Karpas-422 (cell line): ENCODE results near the gene ARHGEF40. TPM values are rescaled to one million over a fixed set of nuclear protein-coding genes. Genes with fewer than 3 reads are reported as not detected.

ENCODE experiments used
- DNase-seq: peaks from one replicate; pipeline ENCODE4 v3.0.0-alpha.2; 2015
- H2AFZ ChIP-seq: fragments of 200-600 bp; sonication (generic); 2 replicates; pipeline ENCODE4 v1.6.1; 2014; ENCODE audit warnings: antibody characterized with exemption, low read length, mixed read lengths
- H3K27ac ChIP-seq: fragments of 200-600 bp; sonication (generic); 2 replicates; pipeline ENCODE4 v1.5.1; 2014; ENCODE audit warnings: mild to moderate bottlenecking, low read length, moderate library complexity
- H3K27me3 ChIP-seq: fragments of 200-600 bp; sonication (generic); 2 replicates; pipeline ENCODE4 v1.6.1; 2014; ENCODE audit warnings: low read length, mixed read lengths
- H3K36me3 ChIP-seq: fragments of 200-600 bp; sonication (generic); 2 replicates; pipeline ENCODE4 v1.6.1; 2014; ENCODE audit warnings: low read length, mixed read lengths; ENCODE audit not compliant: insufficient read depth
- H3K4me1 ChIP-seq: fragments of 200-600 bp; sonication (generic); 2 replicates; pipeline ENCODE4 v1.6.1; 2014; ENCODE audit warnings: mild to moderate bottlenecking, low read length, mixed read lengths
- H3K4me2 ChIP-seq: fragments of 200-600 bp; sonication (generic); 2 replicates; pipeline ENCODE4 v1.6.1; 2014; ENCODE audit warnings: low read length, low read depth, mild to moderate bottlenecking; ENCODE audit not compliant: poor library complexity, severe bottlenecking
- H3K4me3 ChIP-seq: fragments of 200-600 bp; sonication (generic); 2 replicates; pipeline ENCODE4 v1.5.1; 2014; ENCODE audit warnings: mild to moderate bottlenecking, antibody characterized with exemption, low read length, mixed read lengths
- H3K79me2 ChIP-seq: fragments of 200-600 bp; sonication (generic); 2 replicates; pipeline ENCODE4 v1.6.1; 2014; ENCODE audit warnings: mild to moderate bottlenecking, low read length, mixed read lengths
- H3K9ac ChIP-seq: fragments of 200-600 bp; sonication (generic); 2 replicates; pipeline ENCODE4 v1.6.0; 2014; ENCODE audit warnings: low read length
- H3K9me2 ChIP-seq: fragments of 200-600 bp; sonication (generic), shearing (Covaris generic); replicated peaks from 2 replicates; pipeline ENCODE4 v1.6.0; 2014; ENCODE audit warnings: mild to moderate bottlenecking, low read length, moderate library complexity; ENCODE audit not compliant: insufficient read depth
- H3K9me3 ChIP-seq: fragments of 300-700, 200-600 bp; sonication (generic); 2 replicates; pipeline ENCODE4 v1.6.1; 2014; ENCODE audit warnings: low read length, mixed read lengths
- H4K20me1 ChIP-seq: fragments of 200-600 bp; sonication (generic); 2 replicates; pipeline ENCODE4 v1.6.1; 2014; ENCODE audit warnings: mild to moderate bottlenecking, antibody characterized with exemption, low read length, low read depth; ENCODE audit not compliant: insufficient read depth
- total RNA-seq: library from RNA; depleted of rRNA; stranded (reverse); fragments of >200 nt; shearing (Covaris generic); gene quantifications from 2 replicates; pipeline ENCODE4 v1.2.3, GENCODE V29; 2014; ENCODE audit warnings: low replicate concordance

Gene ARHGEF40
- total RNA-seq, 1 experiment from 2014 or later = 2.2 TPM

- H3K27me3 ChIP-seq = no peaks in the 10 kb centered on the region
- no peak overlapping the region for H3K27ac ChIP-seq
- H3K9me3 ChIP-seq = no peaks in the 10 kb centered on the region
- peaks cover 6% of the 10 kb centered on the region; the same call in 1 of the 2 replicates for H4K20me1 ChIP-seq
- H3K4me3 ChIP-seq = no peak overlapping the region
- H3K4me2 ChIP-seq = no peak overlapping the region
- H3K79me2 ChIP-seq = no peaks in the 10 kb centered on the region
- peaks cover 5% of the 10 kb centered on the region; the same call in 1 of the 2 replicates for H3K4me1 ChIP-seq
- no peak for DNase-seq
- no peaks in the 10 kb centered on the region for H3K9me2 ChIP-seq
- no peak overlapping the region for H3K9ac ChIP-seq
- no peak overlapping the region for H2AFZ ChIP-seq
- H3K36me3 ChIP-seq = no peaks in the 10 kb centered on the region
Measured at GRCh38 chr14:21093769-21094681, 23.9 kb downstream of the ARHGEF40 start.

GRCh38 chr14:21095430-21096205, 25.5 kb downstream of the ARHGEF40 start:
- H2AFZ ChIP-seq = no peak overlapping the region
- no peaks in the 10 kb centered on the region for H3K9me2 ChIP-seq
- no peaks in the 10 kb centered on the region for H3K79me2 ChIP-seq
- no peaks in the 10 kb centered on the region for H3K27me3 ChIP-seq
- no peak overlapping the region for H3K4me3 ChIP-seq
- H3K9me3 ChIP-seq = no peaks in the 10 kb centered on the region
- H3K4me1 ChIP-seq = peaks cover 6% of the 10 kb centered on the region
- no peak overlapping the region for H3K27ac ChIP-seq
- H3K36me3 ChIP-seq = no peaks in the 10 kb centered on the region
- DNase-seq = no peak
- H3K9ac ChIP-seq = no peak overlapping the region
- H4K20me1 ChIP-seq = peaks cover 6% of the 10 kb centered on the region; the same call in 1 of the 2 replicates
- no peak overlapping the region for H3K4me2 ChIP-seq

- Histone ChIP-seq H3K4me1 (peaks cover 6% of the 10 kb centered on the region), H3K27ac (no peak overlapping the region), H3K9ac (no peak overlapping the region), H2AFZ (no peak overlapping the region), H3K9me2 (no peaks in the 10 kb centered on the region), H3K4me3 (no peak overlapping the region), H3K36me3 (no peaks in the 10 kb centered on the region), H3K9me3 (no peaks in the 10 kb centered on the region), H3K27me3 (no peaks in the 10 kb centered on the region), H4K20me1 (peaks cover 6% of the 10 kb centered on the region; the same call in 1 of the 2 replicates), H3K79me2 (no peaks in the 10 kb centered on the region), H3K4me2 (no peak overlapping the region)
- no peak for DNase-seq
Measured at GRCh38 chr14:21096438-21096837, 26.3 kb downstream of the ARHGEF40 start.

GRCh38 chr14:21096978-21097635, 27.0 kb downstream of the ARHGEF40 start:
- Histone ChIP-seq H3K36me3 (no peaks in the 10 kb centered on the region), H3K9me2 (no peaks in the 10 kb centered on the region), H3K27me3 (no peaks in the 10 kb centered on the region), H2AFZ (no peak overlapping the region), H3K4me1 (peaks cover 6% of the 10 kb centered on the region), H4K20me1 (peaks cover 6% of the 10 kb centered on the region; the same call in 1 of the 2 replicates), H3K9me3 (no peaks in the 10 kb centered on the region), H3K79me2 (no peaks in the 10 kb centered on the region), H3K9ac (no peak overlapping the region), H3K4me2 (no peak overlapping the region), H3K4me3 (no peak overlapping the region), H3K27ac (no peak overlapping the region)
- no peak for DNase-seq

- Histone ChIP-seq H3K4me1 (peaks cover 11% of the 10 kb centered on the region), H3K79me2 (no peaks in the 10 kb centered on the region), H3K9me3 (no peaks in the 10 kb centered on the region), H3K27me3 (no peaks in the 10 kb centered on the region), H3K36me3 (no peaks in the 10 kb centered on the region), H3K9me2 (no peaks in the 10 kb centered on the region), H2AFZ (no peak overlapping the region), H3K9ac (no peak overlapping the region), H3K4me2 (no peak overlapping the region), H3K4me3 (no peak overlapping the region), H3K27ac (no peak overlapping the region), H4K20me1 (peaks cover 6% of the 10 kb centered on the region; the same call in 1 of the 2 replicates)
- no peak for DNase-seq
Measured at GRCh38 chr14:21097636-21098075, 27.6 kb downstream of the ARHGEF40 start.

- H3K4me2 ChIP-seq = peak within 1 kb of the TSS; percentile 35
- no peaks in the 10 kb centered on the region for H3K9me3 ChIP-seq
- H3K9me2 ChIP-seq = no peaks in the 10 kb centered on the region
- H3K27ac ChIP-seq = no peak within 1 kb of the TSS
- no peaks in the 10 kb centered on the region for H3K79me2 ChIP-seq
- no peaks in the 10 kb centered on the region for H3K36me3 ChIP-seq
- H2AFZ ChIP-seq = no peak within 1 kb of the TSS
- peak within 1 kb of the TSS; percentile 36 for H3K9ac ChIP-seq
- no peaks in the 10 kb centered on the region for H3K27me3 ChIP-seq
- peaks cover 6% of the 10 kb centered on the region; the same call in 1 of the 2 replicates for H4K20me1 ChIP-seq
- peaks cover 17% of the 10 kb centered on the region for H3K4me1 ChIP-seq
- no peak for DNase-seq
- H3K4me3 ChIP-seq = peak within 1 kb of the TSS; percentile 31; the same call in 1 of the 2 replicates
Measured at GRCh38 chr14:21098076-21098891, 28.2 kb downstream of the ARHGEF40 start, which contains the start of gene ZNF219. ZNF219 (minus strand) TSS chr14:21098655; CDS start chr14:21093591, 5,064 bp downstream.

GRCh38 chr14:21098892-21099595, 28.9 kb downstream of the ARHGEF40 start:
- Histone ChIP-seq H3K4me2 (peak overlapping the region; percentile 35), H3K36me3 (no peaks in the 10 kb centered on the region), H3K4me3 (peak overlapping the region; percentile 31; the same call in 1 of the 2 replicates), H3K9me3 (no peaks in the 10 kb centered on the region), H3K4me1 (peaks cover 18% of the 10 kb centered on the region), H3K79me2 (no peaks in the 10 kb centered on the region), H4K20me1 (peaks cover 2% of the 10 kb centered on the region; the same call in 1 of the 2 replicates), H3K27me3 (no peaks in the 10 kb centered on the region), H2AFZ (no peak overlapping the region), H3K27ac (no peak overlapping the region), H3K9me2 (no peaks in the 10 kb centered on the region), H3K9ac (peak overlapping the region; percentile 36; the same call in 1 of the 2 replicates)
- no peak for DNase-seq
